Measurements from ENCODE around the gene VPS54. TPM values are rescaled to one million over a fixed set of nuclear protein-coding genes. Genes with fewer than 3 reads are reported as not detected.

The VPS54 gene, protein sequence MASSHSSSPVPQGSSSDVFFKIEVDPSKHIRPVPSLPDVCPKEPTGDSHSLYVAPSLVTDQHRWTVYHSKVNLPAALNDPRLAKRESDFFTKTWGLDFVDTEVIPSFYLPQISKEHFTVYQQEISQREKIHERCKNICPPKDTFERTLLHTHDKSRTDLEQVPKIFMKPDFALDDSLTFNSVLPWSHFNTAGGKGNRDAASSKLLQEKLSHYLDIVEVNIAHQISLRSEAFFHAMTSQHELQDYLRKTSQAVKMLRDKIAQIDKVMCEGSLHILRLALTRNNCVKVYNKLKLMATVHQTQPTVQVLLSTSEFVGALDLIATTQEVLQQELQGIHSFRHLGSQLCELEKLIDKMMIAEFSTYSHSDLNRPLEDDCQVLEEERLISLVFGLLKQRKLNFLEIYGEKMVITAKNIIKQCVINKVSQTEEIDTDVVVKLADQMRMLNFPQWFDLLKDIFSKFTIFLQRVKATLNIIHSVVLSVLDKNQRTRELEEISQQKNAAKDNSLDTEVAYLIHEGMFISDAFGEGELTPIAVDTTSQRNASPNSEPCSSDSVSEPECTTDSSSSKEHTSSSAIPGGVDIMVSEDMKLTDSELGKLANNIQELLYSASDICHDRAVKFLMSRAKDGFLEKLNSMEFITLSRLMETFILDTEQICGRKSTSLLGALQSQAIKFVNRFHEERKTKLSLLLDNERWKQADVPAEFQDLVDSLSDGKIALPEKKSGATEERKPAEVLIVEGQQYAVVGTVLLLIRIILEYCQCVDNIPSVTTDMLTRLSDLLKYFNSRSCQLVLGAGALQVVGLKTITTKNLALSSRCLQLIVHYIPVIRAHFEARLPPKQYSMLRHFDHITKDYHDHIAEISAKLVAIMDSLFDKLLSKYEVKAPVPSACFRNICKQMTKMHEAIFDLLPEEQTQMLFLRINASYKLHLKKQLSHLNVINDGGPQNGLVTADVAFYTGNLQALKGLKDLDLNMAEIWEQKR
- 13.9 to 17.8 TPM (median 15.0 TPM) in 5 replicates for total RNA-seq (2022; extraction: Qiagen RNA extraction)

DNA sequence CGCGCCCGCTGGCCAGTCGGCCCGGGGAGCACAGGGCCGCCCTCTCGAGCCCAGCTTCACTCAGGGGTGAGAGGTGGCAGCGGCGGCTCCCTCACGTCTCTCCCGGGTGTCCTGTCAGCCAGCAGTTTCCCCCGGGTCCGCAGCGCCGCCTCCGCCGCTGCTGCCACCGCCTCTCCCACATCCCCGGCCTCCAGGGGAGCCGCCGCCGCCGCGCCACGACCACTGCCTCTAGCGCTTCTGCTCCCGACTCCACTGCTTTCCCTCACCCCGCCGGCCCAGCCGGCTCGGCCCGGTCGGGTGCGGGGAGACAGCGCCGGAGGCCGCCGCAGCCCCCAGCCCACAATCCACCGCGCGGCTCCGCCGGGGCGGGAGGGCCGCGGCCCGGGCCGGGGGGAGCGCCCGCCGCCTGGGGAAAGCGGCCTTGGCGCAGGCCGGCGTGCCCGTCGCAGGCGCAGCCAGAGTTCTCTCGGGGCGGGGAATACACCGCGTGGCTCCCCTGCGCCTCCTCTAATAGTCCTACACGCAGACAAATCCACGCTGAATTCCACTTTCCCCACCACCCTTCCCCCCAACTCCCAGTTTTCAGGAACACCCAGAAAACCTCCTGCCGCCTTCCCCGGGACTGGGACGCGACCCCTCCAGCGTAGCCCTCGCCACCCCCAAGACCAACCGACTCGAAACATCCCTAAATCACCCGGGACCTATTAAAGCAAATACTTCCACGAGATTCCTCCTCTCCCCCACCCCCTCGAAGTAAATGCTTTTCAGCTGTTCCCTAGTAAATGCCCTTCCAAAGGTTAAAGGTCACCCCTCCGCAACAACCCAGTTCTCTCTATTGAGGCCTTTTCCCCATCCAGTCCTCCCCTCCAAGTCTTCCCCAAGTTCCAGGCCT, at the start of gene VPS54:
TSS of gene VPS54 (minus strand) at position 346 of the 892 bp plus-strand sequence. CDS start 35,429 bp downstream, outside the sequence.

Other genes starting within 250 kb of the VPS54 start
- gene UGP2, start 177.5 kb downstream of the VPS54 start, total RNA-seq (2022; extraction: Qiagen RNA extraction): 79.4 to 121 TPM (median 87.8 TPM) in 5 replicates
- 0.88 to 1.1 TPM (median 1.0 TPM) in 5 replicates for gene PELI1, start 125.0 kb upstream of the VPS54 start, total RNA-seq (2022; extraction: Qiagen RNA extraction)